ENCODE measurements around the gene MPP2.

The MPP2 gene

DNA sequence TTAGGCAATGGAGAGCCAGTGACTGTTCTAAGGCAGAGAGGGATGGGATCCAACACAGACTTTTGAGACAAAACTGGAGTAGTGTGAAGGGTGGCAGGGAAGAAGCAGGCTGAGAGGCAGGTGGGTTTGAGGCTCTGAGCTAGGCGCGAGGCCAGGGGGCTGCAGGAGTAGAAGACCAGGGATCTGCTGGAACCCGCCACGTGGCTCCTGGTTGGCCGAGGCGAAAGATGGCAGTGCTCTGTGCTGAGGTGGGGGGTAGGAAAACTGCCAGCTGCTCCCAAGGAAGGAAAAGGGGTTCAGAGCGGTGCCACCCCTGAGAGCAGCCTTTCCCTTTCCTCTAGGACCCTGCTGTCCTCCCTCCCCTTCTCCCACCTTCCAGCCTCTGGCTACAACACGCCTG lies 54.8 kb downstream of the MPP2 start:
- TF ChIP-seq EZH2phosphoT487 (IDR thresholded peaks at IDR 0.05; ENCODE audit: borderline replicate concordance, low read length) (no peak), CTCF (IDR thresholded peaks at IDR 0.05; ENCODE audit: low read depth, low read length, poor library complexity, severe bottlenecking) (no peak)
- Histone ChIP-seq H3K9me3 (ENCODE audit: control insufficient read depth, insufficient read depth, low read length) (no peaks in the 10 kb centered on the region), H3K4me3 (ENCODE audit: low read length) (no peak overlapping the region), H3F3A (ENCODE audit: control insufficient read depth, insufficient read depth) (no peaks in the 10 kb centered on the region), H3K79me2 (ENCODE audit: control insufficient read depth, low read length) (no peaks in the 10 kb centered on the region), H3K9me2 (replicated peaks; ENCODE audit: control insufficient read depth, low read length) (no peaks in the 10 kb centered on the region), H3K27ac (ENCODE audit: low read depth, low read length) (no peak overlapping the region), H3K27me3 (ENCODE audit: control insufficient read depth, low read length) (no peaks in the 10 kb centered on the region; the same call in 1 of the 2 replicates), H3K36me3 (ENCODE audit: control insufficient read depth, low read length) (no peaks in the 10 kb centered on the region), H3K4me2 (ENCODE audit: low read length) (no peak overlapping the region), H3K4me1 (ENCODE audit: control insufficient read depth, low read length) (no peaks in the 10 kb centered on the region), H4K20me1 (ENCODE audit: control insufficient read depth, insufficient read depth, low read depth, low read length) (no peaks in the 10 kb centered on the region)

- no peak overlapping the region for H3K4me2 ChIP-seq (ENCODE audit: low read length)
- H3K9me3 ChIP-seq (ENCODE audit: control insufficient read depth, insufficient read depth, low read length): no peaks in the 10 kb centered on the region
- no peaks in the 10 kb centered on the region; the same call in 1 of the 2 replicates for H3K27me3 ChIP-seq (ENCODE audit: control insufficient read depth, low read length)
- no peaks in the 10 kb centered on the region for H3K36me3 ChIP-seq (ENCODE audit: control insufficient read depth, low read length)
- H4K20me1 ChIP-seq (ENCODE audit: control insufficient read depth, insufficient read depth, low read depth, low read length): no peaks in the 10 kb centered on the region
- H3K27ac ChIP-seq (ENCODE audit: low read depth, low read length): no peak overlapping the region
- no peaks in the 10 kb centered on the region for H3K79me2 ChIP-seq (ENCODE audit: control insufficient read depth, low read length)
- no peaks in the 10 kb centered on the region for H3F3A ChIP-seq (ENCODE audit: control insufficient read depth, insufficient read depth)
- no peak overlapping the region for H3K4me3 ChIP-seq (ENCODE audit: low read length)
- H3K9me2 ChIP-seq (replicated peaks; ENCODE audit: control insufficient read depth, low read length): no peaks in the 10 kb centered on the region
- TF ChIP-seq CTCF (IDR thresholded peaks at IDR 0.05; ENCODE audit: low read depth, low read length, poor library complexity, severe bottlenecking) (no peak), EZH2phosphoT487 (IDR thresholded peaks at IDR 0.05; ENCODE audit: borderline replicate concordance, low read length) (no peak)
- no peaks in the 10 kb centered on the region for H3K4me1 ChIP-seq (ENCODE audit: control insufficient read depth, low read length)
Observed at GRCh38 chr17:43849116-43849515, 58.2 kb downstream of the MPP2 start.

DNA sequence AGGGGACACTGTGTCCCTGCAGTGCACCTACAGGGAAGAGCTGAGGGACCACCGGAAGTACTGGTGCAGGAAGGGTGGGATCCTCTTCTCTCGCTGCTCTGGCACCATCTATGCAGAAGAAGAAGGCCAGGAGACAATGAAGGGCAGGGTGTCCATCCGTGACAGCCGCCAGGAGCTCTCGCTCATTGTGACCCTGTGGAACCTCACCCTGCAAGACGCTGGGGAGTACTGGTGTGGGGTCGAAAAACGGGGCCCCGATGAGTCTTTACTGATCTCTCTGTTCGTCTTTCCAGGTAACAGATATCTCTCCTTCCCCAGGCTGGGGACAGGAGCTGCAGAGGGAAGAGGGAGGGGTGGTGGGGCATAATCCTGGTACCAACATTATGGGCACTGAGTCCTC lies 58.7 kb downstream of the MPP2 start:
- no peaks in the 10 kb centered on the region for H3K36me3 ChIP-seq (ENCODE audit: control insufficient read depth, low read length)
- H3K4me2 ChIP-seq (ENCODE audit: low read length): no peak overlapping the region
- TF ChIP-seq EZH2phosphoT487 (IDR thresholded peaks at IDR 0.05; ENCODE audit: borderline replicate concordance, low read length): no peak
- no peak for TF ChIP-seq CTCF (IDR thresholded peaks at IDR 0.05; ENCODE audit: low read depth, low read length, poor library complexity, severe bottlenecking)
- no peaks in the 10 kb centered on the region for H3K9me3 ChIP-seq (ENCODE audit: control insufficient read depth, insufficient read depth, low read length)
- no peaks in the 10 kb centered on the region for H3K79me2 ChIP-seq (ENCODE audit: control insufficient read depth, low read length)
- no peak overlapping the region for H3K4me3 ChIP-seq (ENCODE audit: low read length)
- no peaks in the 10 kb centered on the region for H3F3A ChIP-seq (ENCODE audit: control insufficient read depth, insufficient read depth)
- no peaks in the 10 kb centered on the region for H3K4me1 ChIP-seq (ENCODE audit: control insufficient read depth, low read length)
- H3K27ac ChIP-seq (ENCODE audit: low read depth, low read length): no peak overlapping the region
- no peaks in the 10 kb centered on the region for H3K9me2 ChIP-seq (replicated peaks; ENCODE audit: control insufficient read depth, low read length)
- no peaks in the 10 kb centered on the region for H4K20me1 ChIP-seq (ENCODE audit: control insufficient read depth, insufficient read depth, low read depth, low read length)
- H3K27me3 ChIP-seq (ENCODE audit: control insufficient read depth, low read length): no peaks in the 10 kb centered on the region; the same call in 1 of the 2 replicates
